Activated naive CD8-positive, alpha-beta T cell treated with anti-CD3 and anti-CD28 coated beads, Interleukin-2, amount 10 ng/mL, durations not matched to agents 7 days and 5 days (primary cell): ENCODE measurements around the gene MC1R. TPM values are rescaled to one million over a fixed set of nuclear protein-coding genes. Genes with fewer than 3 reads are reported as not detected.

Experiments
- ATAC-seq: fragments of 150-1000 bp; cut with Tn5 transposase; one replicate; pipeline ENCODE4 v1.10.0; 2021; ENCODE audit warnings: low read depth, moderate library complexity
- POLR2A ChIA-PET: fragments of 350-600 bp; sonication (Branson Sonifier 250); formaldehyde crosslinking; loops from one replicate; lab custom pipeline; 2021; ENCODE audit warnings: antibody characterized with exemption; lab: Charles Lee
- DNase-seq: peaks from one replicate; pipeline ENCODE4 v3.0.0; 2021
- H3K27ac Mint-ChIP-seq: one replicate; pipeline ENCODE4 v1.8.0; 2022; ENCODE audit warnings: mild to moderate bottlenecking, mixed read lengths
- H3K27me3 Mint-ChIP-seq: one replicate; pipeline ENCODE4 v1.8.0; 2022; ENCODE audit warnings: mild to moderate bottlenecking, moderate library complexity, mixed read lengths
- H3K36me3 Mint-ChIP-seq: one replicate; pipeline ENCODE4 v1.8.0; 2021; ENCODE audit warnings: mild to moderate bottlenecking, mixed read lengths
- H3K4me1 Mint-ChIP-seq: one replicate; pipeline ENCODE4 v1.8.0; 2021; ENCODE audit warnings: mixed read lengths
- H3K4me3 Mint-ChIP-seq: one replicate; pipeline ENCODE4 v1.8.0; 2022; ENCODE audit warnings: mild to moderate bottlenecking, moderate library complexity, mixed read lengths
- H3K9me3 Mint-ChIP-seq: one replicate; pipeline ENCODE4 v1.8.0; 2021; ENCODE audit warnings: mixed read lengths
- total RNA-seq, 2 experiments: library from RNA; stranded (reverse); gene quantifications; one replicate each; pipeline ENCODE4 v1.2.3, GENCODE V29; 2021

Gene MC1R
- total RNA-seq, 2 experiments from 2014 or later, result 5.8 to 7.4 TPM

- no peak for DNase-seq
- POLR2A ChIA-PET, result no interaction called here
- Mint-ChIP-seq H3K4me3 (no peak overlapping the region), H3K27me3 (peaks cover 22% of the 10 kb centered on the region), H3K27ac (no peak overlapping the region), H3K4me1 (no peaks in the 10 kb centered on the region), H3K36me3 (no peaks in the 10 kb centered on the region), H3K9me3 (no peaks in the 10 kb centered on the region)
- ATAC-seq, result no peak
These were observed 19.7 kb downstream of the MC1R start for GRCh38 chr16:89938175-89938885.

- POLR2A ChIA-PET, result no interaction called here
- DNase-seq (no peak), ATAC-seq (no peak)
- Mint-ChIP-seq H3K27ac (no peak overlapping the region), H3K4me3 (no peak overlapping the region), H3K36me3 (no peaks in the 10 kb centered on the region), H3K4me1 (no peaks in the 10 kb centered on the region), H3K9me3 (no peaks in the 10 kb centered on the region), H3K27me3 (peaks cover 55% of the 10 kb centered on the region)
These were observed 26.1 kb downstream of the MC1R start for GRCh38 chr16:89944773-89945172.

GRCh38 chr16:89945654-89946053, 27.0 kb downstream of the MC1R start:
- DNase-seq (no peak), ATAC-seq (no peak)
- H3K27me3 Mint-ChIP-seq, result peaks cover 51% of the 10 kb centered on the region
- H3K36me3 Mint-ChIP-seq, result no peaks in the 10 kb centered on the region
- H3K4me1 Mint-ChIP-seq, result no peaks in the 10 kb centered on the region
- H3K27ac Mint-ChIP-seq, result no peak overlapping the region
- POLR2A ChIA-PET, result interaction anchor here (0.6 kb wide), 1 partner anchor 88 kb away, joined by 4 read pairs; no protein-coding TSS in a partner anchor
- H3K9me3 Mint-ChIP-seq, result no peaks in the 10 kb centered on the region
- no peak overlapping the region for H3K4me3 Mint-ChIP-seq

GRCh38 chr16:89946515-89946914, 27.9 kb downstream of the MC1R start:
- Mint-ChIP-seq H3K4me1 (no peaks in the 10 kb centered on the region), H3K4me3 (no peak overlapping the region), H3K27ac (no peak overlapping the region), H3K27me3 (peaks cover 44% of the 10 kb centered on the region), H3K36me3 (no peaks in the 10 kb centered on the region), H3K9me3 (no peaks in the 10 kb centered on the region)
- no peak for DNase-seq
- POLR2A ChIA-PET, result no interaction called here
- no peak for ATAC-seq

- Mint-ChIP-seq H3K9me3 (no peaks in the 10 kb centered on the region), H3K4me3 (peak overlapping the region; percentile 80), H3K36me3 (no peaks in the 10 kb centered on the region), H3K27me3 (peaks cover 33% of the 10 kb centered on the region), H3K27ac (no peak overlapping the region), H3K4me1 (peaks cover 3% of the 10 kb centered on the region)
- DNase-seq (peak; percentile 41), ATAC-seq (no peak)
- POLR2A ChIA-PET, result interaction anchor here (0.7 to 1.3 kb wide), 3 partner anchors 24 to 133 kb away, joined by 3 read pairs; partner anchors contain the start of gene FANCA
These were observed 30.6 kb downstream of the MC1R start for GRCh38 chr16:89949121-89949742.

- POLR2A ChIA-PET, result interaction anchor here (0.8 to 1.3 kb wide), 2 partner anchors 23 to 28 kb away, joined by 3 read pairs; no protein-coding TSS in a partner anchor
- H3K36me3 Mint-ChIP-seq, result no peaks in the 10 kb centered on the region
- H3K27me3 Mint-ChIP-seq, result peaks cover 32% of the 10 kb centered on the region
- ATAC-seq (no peak), DNase-seq (no peak)
- H3K9me3 Mint-ChIP-seq, result no peaks in the 10 kb centered on the region
- peak overlapping the region; percentile 80 for H3K4me3 Mint-ChIP-seq
- H3K4me1 Mint-ChIP-seq, result peaks cover 3% of the 10 kb centered on the region
- no peak overlapping the region for H3K27ac Mint-ChIP-seq
These were observed 31.1 kb downstream of the MC1R start for GRCh38 chr16:89949756-89950155.

- ATAC-seq, result no peak
- POLR2A ChIA-PET, result no interaction called here
- Mint-ChIP-seq H3K27ac (no peak overlapping the region), H3K9me3 (no peaks in the 10 kb centered on the region), H3K4me3 (no peak overlapping the region), H3K36me3 (no peaks in the 10 kb centered on the region), H3K4me1 (peaks cover 3% of the 10 kb centered on the region), H3K27me3 (peaks cover 18% of the 10 kb centered on the region)
- no peak for DNase-seq
These were observed 32.8 kb downstream of the MC1R start for GRCh38 chr16:89951509-89951908.

- POLR2A ChIA-PET, result no interaction called here
- ATAC-seq (no peak), DNase-seq (no peak)
- no peaks in the 10 kb centered on the region for H3K36me3 Mint-ChIP-seq
- no peaks in the 10 kb centered on the region for H3K9me3 Mint-ChIP-seq
- no peak overlapping the region for H3K27ac Mint-ChIP-seq
- peaks cover 3% of the 10 kb centered on the region for H3K4me1 Mint-ChIP-seq
- H3K27me3 Mint-ChIP-seq, result peaks cover 15% of the 10 kb centered on the region
- no peak overlapping the region for H3K4me3 Mint-ChIP-seq
These were observed 33.4 kb downstream of the MC1R start for GRCh38 chr16:89952049-89952448.

GRCh38 chr16:89952551-89952950, 33.9 kb downstream of the MC1R start:
- H3K27ac Mint-ChIP-seq, result no peak overlapping the region

GRCh38 chr16:89953671-89954406, 35.2 kb downstream of the MC1R start:
- Mint-ChIP-seq H3K9me3 (no peaks in the 10 kb centered on the region), H3K27ac (no peak overlapping the region), H3K4me1 (peaks cover 3% of the 10 kb centered on the region), H3K36me3 (peaks cover 2% of the 10 kb centered on the region), H3K4me3 (no peak overlapping the region), H3K27me3 (no peaks in the 10 kb centered on the region)
- POLR2A ChIA-PET, result no interaction called here
- ATAC-seq (no peak), DNase-seq (no peak)

More at GRCh38 chr16:89952551-89952950, 33.9 kb downstream of the MC1R start:
- Mint-ChIP-seq H3K4me1 (peaks cover 3% of the 10 kb centered on the region), H3K27me3 (peaks cover 10% of the 10 kb centered on the region), H3K9me3 (no peaks in the 10 kb centered on the region), H3K36me3 (no peaks in the 10 kb centered on the region), H3K4me3 (no peak overlapping the region)
- DNase-seq, result no peak
- no peak for ATAC-seq
- POLR2A ChIA-PET, result no interaction called here

- peaks cover 2% of the 10 kb centered on the region for H3K36me3 Mint-ChIP-seq
- H3K27ac Mint-ChIP-seq, result no peak overlapping the region
- no peak overlapping the region for H3K4me3 Mint-ChIP-seq
- DNase-seq (no peak), ATAC-seq (no peak)
- H3K9me3 Mint-ChIP-seq, result no peaks in the 10 kb centered on the region
- POLR2A ChIA-PET, result no interaction called here
- H3K4me1 Mint-ChIP-seq, result peaks cover 3% of the 10 kb centered on the region
- H3K27me3 Mint-ChIP-seq, result no peaks in the 10 kb centered on the region
These were observed 35.8 kb downstream of the MC1R start for GRCh38 chr16:89954462-89954861.

- POLR2A ChIA-PET, result no interaction called here
- peaks cover 3% of the 10 kb centered on the region for H3K4me1 Mint-ChIP-seq
- no peaks in the 10 kb centered on the region for H3K9me3 Mint-ChIP-seq
- H3K27me3 Mint-ChIP-seq, result no peaks in the 10 kb centered on the region
- H3K36me3 Mint-ChIP-seq, result peaks cover 2% of the 10 kb centered on the region
- H3K4me3 Mint-ChIP-seq, result no peak overlapping the region
- no peak overlapping the region for H3K27ac Mint-ChIP-seq
- DNase-seq (no peak), ATAC-seq (no peak)
These were observed 36.5 kb downstream of the MC1R start for GRCh38 chr16:89955001-89955685.
